ENCODE data around the gene ITPKB.

Gene ITPKB

GRCh38 chr1:226656201-226656600 is 82.9 kb downstream of the ITPKB start:
- no peak for FAIRE-seq
- TF ChIP-seq CTCF (IDR thresholded peaks at IDR 0.05; ENCODE audit: insufficient read depth, missing control alignments) = no peak
- no peak for DNase-seq (ENCODE audit: insufficient read length, low spot score)

- DNase-seq (ENCODE audit: insufficient read length, low spot score) (no peak), FAIRE-seq (no peak)
- TF ChIP-seq CTCF (IDR thresholded peaks at IDR 0.05; ENCODE audit: insufficient read depth, missing control alignments) = no peak
Observed at GRCh38 chr1:226655251-226656163, 83.6 kb downstream of the ITPKB start.

DNA sequence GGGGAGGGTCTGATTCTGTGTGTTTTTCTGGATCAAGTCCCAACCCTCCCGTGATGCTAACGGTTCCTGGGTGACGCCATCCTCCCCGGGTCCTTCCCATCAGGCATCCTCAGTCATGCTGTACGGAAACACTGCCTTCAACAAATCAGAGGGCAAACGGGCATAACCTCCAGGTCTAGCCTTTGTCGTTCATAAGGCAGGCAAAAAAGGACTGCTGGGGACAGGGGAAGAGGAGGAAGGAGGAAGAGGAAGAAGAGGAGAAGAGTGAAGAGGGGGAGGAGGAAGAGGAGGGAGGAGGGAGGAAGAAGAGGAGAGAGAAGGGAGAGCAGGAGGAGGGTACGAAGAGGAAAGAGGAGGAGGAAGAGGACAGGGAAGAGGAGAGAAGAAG is 84.4 kb downstream of the ITPKB start:
- no peak for TF ChIP-seq CTCF (IDR thresholded peaks at IDR 0.05; ENCODE audit: insufficient read depth, missing control alignments)
- FAIRE-seq (no peak), DNase-seq (ENCODE audit: insufficient read length, low spot score) (no peak)

- DNase-seq (ENCODE audit: insufficient read length, low spot score) = no peak
- no peak for FAIRE-seq
- no peak for TF ChIP-seq CTCF (IDR thresholded peaks at IDR 0.05; ENCODE audit: insufficient read depth, missing control alignments)
Observed at GRCh38 chr1:226654046-226654667, 84.9 kb downstream of the ITPKB start.

DNA sequence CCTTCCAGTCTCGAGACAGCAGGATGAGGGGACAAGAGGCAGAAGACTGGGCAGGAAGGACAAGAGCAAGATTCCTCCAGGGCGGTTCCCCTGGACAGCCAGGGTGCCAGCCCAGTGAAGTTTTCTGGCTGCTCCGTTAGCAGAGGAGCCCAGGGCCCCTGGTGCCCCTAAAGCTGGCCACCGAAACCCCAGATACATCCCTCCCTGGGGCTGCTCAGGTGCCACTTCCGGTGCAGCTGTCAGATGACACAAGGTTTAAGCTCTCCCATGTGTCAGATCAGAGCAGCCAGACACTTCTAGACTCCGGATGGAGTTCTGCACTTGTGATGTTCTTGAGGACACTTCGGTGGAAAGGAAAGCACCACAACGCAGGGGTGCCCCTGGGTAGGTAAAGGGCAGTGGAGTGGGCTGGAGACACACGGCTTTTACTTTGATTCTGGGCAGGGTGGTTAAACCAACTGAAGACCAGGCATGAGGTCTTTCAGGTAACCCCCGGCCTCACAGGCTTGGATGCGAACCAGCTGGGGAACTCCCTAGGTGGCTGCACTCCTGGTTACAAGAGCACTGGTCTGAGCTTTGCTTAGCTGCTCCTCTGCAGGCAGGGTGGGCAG is 85.7 kb downstream of the ITPKB start:
- DNase-seq (ENCODE audit: insufficient read length, low spot score) = no peak
- TF ChIP-seq CTCF (IDR thresholded peaks at IDR 0.05; ENCODE audit: insufficient read depth, missing control alignments) = no peak
- FAIRE-seq = no peak

GRCh38 chr1:226652613-226653012 is 86.5 kb downstream of the ITPKB start:
- DNase-seq (ENCODE audit: insufficient read length, low spot score) = no peak
- no peak for FAIRE-seq
- TF ChIP-seq CTCF (IDR thresholded peaks at IDR 0.05; ENCODE audit: insufficient read depth, missing control alignments) = no peak

Measured in D721Med (cell line).